RKO (cell line): Measurements from ENCODE around the gene PGGT1B.

ENCODE experiments used
- DNase-seq: peaks from one replicate; pipeline ENCODE4 v3.0.0-alpha.2; 2016; ENCODE audit warnings: low spot score

PGGT1B gene

GRCh38 chr5:115180165-115180709 lies 82.4 kb downstream of the PGGT1B start:
- DNase-seq, result no peak

DNA sequence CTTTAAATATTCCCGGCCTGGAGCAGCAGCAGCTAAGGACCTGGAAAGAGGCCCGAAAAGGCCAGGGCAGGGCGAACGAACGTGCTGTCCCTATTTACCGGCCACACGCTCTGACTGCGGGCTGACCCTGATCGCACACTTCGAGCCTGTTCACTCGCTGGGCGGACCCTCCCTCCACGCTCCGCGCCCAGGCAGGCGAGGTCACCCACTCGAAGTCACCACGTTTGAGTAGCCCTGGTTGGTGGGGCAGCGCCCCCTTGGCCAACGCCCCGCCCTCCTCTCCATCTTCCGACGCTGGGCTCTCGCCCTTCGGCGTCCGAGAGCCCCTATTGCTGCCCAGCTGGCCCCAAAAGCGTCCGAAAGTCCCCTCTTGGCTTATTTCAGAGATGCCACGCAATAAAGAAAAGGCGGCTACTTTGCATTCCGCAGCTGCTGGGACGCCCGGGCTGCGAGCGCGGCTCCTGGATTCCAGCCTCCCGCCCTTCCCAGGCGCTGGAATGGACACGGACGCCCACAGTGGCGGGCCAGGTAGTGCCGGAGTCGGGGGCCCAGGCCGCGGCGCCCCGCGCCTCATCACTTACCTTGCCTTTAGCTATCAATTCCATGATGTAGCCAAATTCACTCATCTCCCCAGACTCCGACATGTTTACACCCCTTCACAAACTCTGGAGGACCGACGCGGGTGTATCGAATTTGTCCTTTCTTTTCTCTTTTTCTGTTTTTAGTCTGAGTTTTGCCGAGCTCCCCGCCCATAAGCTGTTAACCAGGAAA lies 83.1 kb downstream of the PGGT1B start:
- no peak for DNase-seq

- DNase-seq, result no peak
These were observed 83.7 kb downstream of the PGGT1B start for GRCh38 chr5:115179030-115179393.

- peak; percentile 45 for DNase-seq
These were observed 91.7 kb downstream of the PGGT1B start for GRCh38 chr5:115170929-115171510.

DNA sequence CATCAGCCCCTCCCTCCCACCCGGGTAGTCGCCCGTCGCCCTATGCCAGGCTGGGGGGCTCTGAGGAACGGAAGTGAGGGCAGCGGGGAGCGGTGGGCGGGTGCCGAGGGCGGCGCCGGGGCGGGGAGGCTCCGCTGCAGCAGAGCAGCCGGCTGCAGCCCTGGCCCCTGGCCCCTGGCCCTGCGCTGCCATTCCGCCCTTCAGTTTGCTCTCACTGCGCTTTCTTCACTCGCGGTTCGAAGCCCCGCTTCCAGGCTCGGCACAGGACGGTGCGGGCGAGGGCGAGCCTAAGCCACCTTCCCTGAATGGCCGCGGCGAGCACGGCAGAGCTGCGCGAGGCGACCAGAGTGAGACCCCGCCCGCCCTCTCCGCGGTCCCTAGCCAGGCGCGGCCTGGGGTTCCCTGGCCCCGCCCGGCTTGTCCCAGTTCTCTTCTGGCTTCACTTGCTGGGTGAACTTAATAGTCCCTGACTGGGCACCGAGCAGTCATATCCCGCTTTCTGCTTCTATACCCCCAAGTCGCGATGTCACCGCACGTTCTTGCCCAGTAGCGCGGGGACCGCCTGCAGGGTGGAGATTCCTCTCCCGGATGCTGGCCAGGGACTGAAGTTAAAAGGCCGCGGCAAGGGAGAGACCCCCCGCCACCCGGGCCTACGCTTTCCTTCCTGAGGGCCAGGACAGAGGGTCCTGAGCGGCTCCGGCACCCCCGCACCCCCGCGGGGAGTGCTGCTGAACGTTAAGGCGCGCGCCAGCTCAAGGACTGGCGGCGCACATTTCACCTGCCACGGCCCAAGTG lies 92.3 kb downstream of the PGGT1B start:
- DNase-seq, result peak; percentile 63

- DNase-seq, result peak; percentile 96
These were observed 93.1 kb downstream of the PGGT1B start, which contains the start of gene TRIM36 for GRCh38 chr5:115169487-115170133. TRIM36 (minus strand) TSS chr5:115169908; CDS start chr5:115169634, 274 bp downstream.

DNA sequence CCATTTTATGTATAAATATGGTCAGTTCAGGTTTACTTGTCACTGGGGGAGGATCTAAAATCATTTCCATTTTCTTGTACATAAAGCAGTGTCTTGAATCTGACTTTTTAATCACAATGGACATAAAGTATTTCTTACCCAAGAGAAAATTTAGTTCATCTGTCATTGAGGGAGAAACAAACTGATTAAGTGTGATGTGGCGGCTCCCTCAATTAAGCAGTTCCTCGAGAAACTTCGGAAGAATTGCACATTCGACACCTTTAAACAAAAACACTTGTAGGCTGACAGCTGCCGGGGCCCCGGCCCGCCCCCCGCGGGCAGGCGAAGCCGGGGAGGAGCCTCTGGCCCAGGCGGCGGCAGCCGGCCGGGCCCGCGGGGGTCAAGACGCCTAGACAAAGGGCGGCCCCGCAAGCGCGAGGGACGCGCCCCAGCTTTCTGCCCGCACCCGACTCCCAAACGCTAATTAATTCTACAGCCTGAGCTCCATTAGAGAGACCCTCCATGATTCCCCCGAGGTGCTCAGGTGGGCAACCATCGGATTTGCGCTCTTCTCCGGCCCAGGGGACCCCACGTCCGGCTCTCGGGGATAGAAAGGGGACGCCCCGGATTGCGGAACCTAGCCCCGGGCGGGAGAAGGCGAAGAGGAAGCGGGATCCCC lies 93.7 kb downstream of the PGGT1B start:
- peak; percentile 58 for DNase-seq

DNA sequence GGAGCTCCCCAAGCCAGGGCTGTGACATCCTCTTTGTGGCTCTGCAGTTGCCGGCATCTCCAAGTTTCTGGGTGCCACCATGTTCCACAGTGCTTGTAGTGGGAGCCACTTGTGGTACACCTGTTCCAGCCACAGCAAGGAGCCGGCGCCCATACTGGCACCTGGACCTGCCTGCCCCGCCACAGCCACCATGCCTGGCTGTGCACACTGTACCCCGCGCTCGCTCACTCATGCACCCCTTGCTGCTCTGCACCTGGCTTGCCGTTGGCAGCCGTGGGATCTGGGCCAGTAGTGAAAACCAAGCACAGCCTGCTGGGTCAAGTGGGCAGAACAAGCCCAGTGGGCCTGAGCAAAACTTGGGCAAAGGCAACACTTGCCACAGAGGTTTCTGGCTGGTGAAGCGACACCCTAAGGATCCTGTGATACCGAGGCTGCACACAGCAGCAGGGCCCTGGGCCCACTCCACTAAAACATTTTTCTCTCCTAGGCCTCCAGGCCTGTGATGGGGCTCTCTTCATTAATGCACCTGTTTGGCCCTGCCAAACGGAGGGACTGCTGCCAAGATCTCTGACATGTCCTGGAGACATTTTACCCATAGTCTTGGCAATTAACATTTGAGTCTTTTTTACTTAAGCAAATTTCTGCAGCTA lies 95.8 kb downstream of the PGGT1B start:
- no peak for DNase-seq

GRCh38 chr5:115165790-115166189 lies 96.9 kb downstream of the PGGT1B start:
- DNase-seq, result no peak

- no peak for DNase-seq
These were observed 101.7 kb downstream of the PGGT1B start for GRCh38 chr5:115160975-115161475.
